Stimulated activated CD8-positive, alpha-beta memory T cell treated with anti-CD3 and anti-CD28 coated beads, Interleukin-4, amount 100 ng/mL, for 4 hours (primary cell): ENCODE data around the gene UGT1A7.
"Not testable (repeated sequence)": the region's sequence is repeated elsewhere in the genome, so short reads cannot be mapped to it uniquely, and the experiment has no call there.

ENCODE experiments used
- DNase-seq, 2 donors: peaks; one replicate each; pipeline ENCODE4 v3.0.0-alpha.2; 2020; ENCODE audit warnings: low read depth in 2 of 2, low spot score in 1 of 2

Gene UGT1A7

GRCh38 chr2:233681521-233682099 is at the start of gene UGT1A7:
Gene UGT1A7, plus strand, starts transcription at chr2:233681901. Its CDS starts 37 bp downstream, at chr2:233681938.
- DNase-seq = no peak

DNA sequence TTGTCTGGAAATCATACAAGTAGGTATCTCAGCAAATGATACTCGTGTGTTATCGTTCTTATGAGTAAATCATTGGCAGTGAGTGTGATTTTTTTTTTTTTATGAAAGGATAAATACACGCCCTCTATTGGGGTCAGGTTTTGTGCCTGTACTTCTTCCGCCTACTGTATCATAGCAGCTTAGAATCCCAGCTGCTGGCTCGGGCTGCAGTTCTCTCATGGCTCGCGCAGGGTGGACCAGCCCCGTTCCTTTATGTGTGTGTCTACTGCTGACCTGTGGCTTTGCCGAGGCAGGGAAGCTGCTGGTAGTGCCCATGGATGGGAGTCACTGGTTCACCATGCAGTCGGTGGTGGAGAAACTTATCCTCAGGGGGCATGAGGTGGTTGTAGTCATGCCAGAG is 45.4 kb upstream of the UGT1A7 start, which contains the start of gene UGT1A10:
UGT1A10 (plus strand) TSS at position 143 of the 400 bp plus-strand sequence; CDS start at position 218, 75 bp downstream.
- DNase-seq = not testable (repeated sequence)

- no peak for DNase-seq
Observed at GRCh38 chr2:233638836-233639235, 42.9 kb upstream of the UGT1A7 start.

DNA sequence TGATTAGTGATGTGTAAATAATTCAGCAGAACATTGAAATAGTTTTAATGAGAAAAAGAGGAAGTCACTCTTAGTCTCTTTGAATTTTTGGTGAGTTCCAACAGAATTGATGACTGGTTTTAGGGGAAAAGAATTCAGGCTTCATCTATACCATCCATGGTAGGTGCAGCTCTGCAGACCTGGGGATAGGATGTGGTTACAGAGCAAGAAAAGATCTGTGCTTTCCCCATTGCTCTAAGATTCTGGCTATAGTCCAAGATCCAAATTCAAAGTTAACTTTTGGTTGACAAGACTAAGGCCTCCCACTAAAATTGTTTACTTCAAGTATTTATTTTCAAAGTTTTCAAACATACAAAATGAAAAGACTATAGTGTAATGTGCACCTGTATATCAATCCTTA is 41.8 kb upstream of the UGT1A7 start:
- no peak for DNase-seq

DNA sequence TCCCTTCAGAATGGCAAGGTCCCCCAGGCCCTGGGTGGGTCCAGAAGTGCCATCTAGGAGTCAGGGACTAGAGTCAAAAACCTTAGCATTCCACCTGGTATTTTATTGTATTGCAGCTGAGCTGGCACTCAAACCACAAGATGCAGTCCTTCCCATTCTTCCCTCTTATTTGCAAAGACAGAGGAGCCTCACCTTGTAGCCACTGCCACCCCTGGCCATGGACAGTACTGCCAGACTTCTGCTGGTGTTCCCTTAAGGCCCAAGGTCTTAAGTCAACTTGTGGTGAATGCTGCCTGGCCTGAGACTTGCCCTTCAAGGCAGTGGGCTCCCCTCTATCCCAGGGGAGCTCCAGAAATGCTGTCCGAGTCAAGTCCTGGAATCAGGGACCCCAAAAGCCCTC is 38.6 kb upstream of the UGT1A7 start:
- no peak for DNase-seq

- not testable (repeated sequence) for DNase-seq
Observed at GRCh38 chr2:233646033-233646432, 35.7 kb upstream of the UGT1A7 start.

DNA sequence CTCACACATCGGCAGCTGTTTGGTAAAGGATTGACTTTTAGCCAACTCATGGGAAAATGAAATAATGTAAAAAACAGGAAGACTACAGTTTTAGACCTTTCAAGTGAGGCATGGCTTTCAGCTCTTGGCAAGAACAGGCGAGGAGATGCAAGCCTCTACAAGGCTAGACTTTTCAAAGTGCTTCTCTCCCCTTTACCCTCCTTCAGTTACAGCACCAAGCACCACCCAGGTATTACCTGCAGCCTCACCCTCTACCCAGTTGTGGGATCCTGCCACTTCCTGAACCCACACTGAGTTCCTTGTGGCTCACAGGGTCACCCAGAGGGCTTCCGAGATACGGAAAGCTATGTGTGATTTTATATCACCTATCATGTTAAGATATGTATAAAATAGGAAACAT is 30.7 kb upstream of the UGT1A7 start:
- DNase-seq = no peak

DNA sequence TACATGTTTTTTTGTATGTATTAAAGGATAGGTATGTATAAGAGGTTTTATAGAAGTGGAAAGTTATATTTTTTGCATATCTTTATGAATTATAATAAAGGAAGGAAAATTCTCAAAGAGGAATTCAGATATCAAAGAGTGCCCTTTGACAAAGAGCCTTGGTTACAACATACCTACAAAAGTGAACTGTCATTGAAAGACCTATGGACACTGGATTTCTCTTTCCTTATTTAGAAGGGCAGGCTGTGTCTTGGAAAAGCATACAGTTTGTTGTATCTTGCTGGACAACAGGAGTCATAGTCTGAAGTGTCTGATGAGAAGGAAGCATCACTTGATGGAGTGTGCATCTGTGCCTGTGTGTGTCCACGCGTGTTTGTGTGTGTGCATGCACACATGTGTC is 30.3 kb upstream of the UGT1A7 start:
- no peak for DNase-seq

GRCh38 chr2:233654501-233654900 is 27.2 kb upstream of the UGT1A7 start:
- no peak for DNase-seq

DNA sequence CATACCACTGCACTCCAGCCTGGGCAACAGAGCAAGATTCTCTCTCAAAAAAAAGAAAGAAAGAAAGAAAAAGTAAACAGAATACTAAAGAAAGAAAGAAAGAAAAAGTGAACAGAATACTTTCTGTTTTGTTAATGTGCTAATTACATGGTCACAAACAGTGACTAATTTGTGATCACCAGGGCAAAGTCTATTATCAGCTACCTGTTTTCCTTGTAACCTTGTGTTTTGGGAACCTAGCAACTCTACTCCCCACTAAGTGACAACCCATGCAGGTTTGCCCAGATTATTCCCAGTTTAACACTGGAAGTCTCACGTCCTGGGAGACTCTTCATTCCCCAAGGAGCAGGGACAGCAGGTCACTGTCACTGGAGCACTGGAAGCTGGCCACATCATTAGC is 26.7 kb upstream of the UGT1A7 start:
- no peak for DNase-seq

GRCh38 chr2:233655943-233656342 is 25.8 kb upstream of the UGT1A7 start:
- not testable (repeated sequence) for DNase-seq

GRCh38 chr2:233656443-233656842 is 25.3 kb upstream of the UGT1A7 start:
- no peak for DNase-seq

DNA sequence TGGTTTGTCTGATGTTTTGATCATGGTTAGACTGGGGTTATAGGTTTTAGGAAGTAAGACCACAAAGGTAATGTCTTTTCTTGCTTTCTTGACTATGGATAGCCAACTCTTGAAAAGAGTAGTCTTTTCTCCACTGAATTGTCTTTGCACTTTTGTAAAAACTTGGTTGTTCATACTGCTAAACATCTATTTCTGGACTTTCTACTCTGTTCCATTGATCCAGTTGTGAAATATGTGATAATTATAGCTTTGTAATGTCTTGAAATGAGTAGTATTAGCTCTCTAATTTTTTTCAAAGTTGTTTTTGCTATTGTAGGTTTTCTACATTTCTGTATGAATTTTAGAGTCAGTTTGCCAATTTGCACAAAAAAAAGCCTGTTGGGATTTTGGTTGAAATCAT is 23.1 kb upstream of the UGT1A7 start:
- DNase-seq = no peak

GRCh38 chr2:233663911-233664310 is 17.8 kb upstream of the UGT1A7 start:
- no peak for DNase-seq

DNA sequence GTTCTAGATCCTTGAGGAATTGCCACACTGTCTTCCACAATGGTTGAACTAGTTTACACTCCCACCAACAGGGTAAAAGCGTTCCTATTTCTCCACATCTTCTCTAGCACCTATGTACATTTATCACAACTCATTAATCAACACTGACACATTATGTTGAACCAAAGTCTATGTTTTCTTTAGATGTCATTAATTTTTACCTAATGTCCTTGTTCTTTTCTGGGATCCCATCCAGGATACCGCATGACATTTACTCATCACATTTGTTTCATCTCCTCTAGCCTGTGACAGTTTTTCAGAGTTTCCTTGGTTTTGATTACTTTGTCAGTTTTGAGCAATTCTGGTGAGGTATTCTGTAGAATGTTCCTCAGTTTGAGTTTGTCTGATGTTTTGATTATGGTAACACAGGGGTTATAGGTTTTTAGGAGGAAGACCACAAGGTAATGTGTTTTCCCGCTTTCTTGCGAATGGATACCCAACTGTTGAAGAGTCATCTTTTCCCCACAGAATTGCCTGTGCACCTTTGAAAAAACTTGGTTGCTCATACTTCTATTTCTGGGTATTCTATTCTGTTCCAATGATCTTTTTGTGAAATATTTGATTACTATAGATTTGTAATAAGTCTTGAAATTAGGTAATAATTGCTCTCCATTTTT is 13.0 kb upstream of the UGT1A7 start:
- DNase-seq = no peak

DNA sequence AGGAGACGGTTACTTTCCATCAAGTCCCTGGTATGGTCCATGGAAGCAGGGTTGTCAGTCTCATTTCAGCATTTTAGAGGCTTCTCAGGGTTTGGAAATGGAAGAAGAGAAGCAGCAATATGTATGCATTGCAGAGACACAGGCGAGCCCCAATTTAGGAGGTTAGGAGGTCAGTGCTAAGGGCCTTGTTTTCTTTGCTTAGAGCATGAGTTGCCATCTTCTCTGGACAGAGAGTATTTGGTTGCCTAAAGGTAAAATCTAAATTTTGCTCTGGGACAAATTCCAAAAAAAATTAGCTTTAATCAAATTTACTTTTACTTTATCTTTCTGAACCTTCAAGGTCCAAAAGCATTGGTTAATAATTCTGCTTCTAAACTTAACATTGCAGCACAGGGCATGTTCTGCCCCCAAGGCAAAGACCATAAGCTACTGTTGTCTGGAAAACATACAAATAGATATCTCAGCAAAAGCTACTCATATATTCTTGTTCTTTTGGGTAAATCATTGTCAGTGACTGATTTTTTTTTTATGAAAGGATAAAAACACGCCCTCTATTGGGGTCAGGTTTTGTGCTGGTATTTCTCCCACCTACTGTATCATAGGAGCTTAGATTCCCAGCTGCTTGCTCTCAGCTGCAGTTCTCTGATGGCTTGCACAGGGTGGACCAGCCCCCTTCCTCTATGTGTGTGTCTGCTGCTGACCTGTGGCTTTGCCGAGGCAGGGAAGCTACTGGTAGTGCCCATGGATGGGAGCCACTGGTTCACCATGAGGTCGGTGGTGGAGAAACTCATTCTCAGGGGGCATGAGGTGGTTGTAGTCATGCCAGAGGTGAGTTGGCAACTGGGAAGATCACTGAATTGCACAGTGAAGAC is 10.2 kb upstream of the UGT1A7 start, which contains the start of gene UGT1A9:
UGT1A9 (plus strand) TSS at position 609 of the 872 bp plus-strand sequence; CDS start at position 646, 37 bp downstream.
- no peak for DNase-seq

DNA sequence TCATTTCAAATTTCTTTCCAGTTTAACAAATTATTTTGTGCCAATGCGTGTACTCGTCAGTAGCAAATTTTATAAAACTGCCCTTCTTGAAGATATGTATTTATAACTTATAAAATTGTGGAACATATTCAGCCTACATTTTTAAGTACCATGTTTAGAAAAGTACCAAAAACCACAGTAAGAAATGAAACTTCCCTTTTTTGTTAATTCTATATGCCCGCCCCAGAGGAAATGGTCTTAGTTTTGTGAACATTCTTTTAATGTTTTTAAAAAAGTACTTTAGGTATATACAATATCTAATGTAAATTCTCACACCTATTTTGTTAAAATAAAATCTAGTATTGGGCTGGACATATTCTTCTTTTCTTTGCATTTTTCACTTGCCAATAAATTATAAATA is 8.8 kb upstream of the UGT1A7 start:
- no peak for DNase-seq

DNA sequence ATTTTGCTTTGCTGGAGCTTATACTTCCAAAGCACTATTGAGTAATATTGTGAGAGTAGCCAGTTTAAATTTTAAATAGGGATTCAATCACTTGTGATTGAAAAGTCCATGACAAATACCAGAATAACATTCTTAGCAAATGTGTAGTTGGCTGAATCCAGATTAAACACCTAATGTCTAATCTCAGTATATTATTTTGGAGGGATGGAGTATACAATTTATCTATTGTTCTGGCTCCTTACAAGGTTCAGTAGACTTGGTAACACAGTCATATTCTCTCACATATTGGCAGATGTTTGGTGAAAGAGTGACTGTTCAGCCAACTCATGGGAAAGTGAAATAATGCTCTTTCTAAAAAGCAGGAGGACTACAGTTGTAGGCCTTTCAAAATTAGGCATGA is 7.8 kb upstream of the UGT1A7 start:
- no peak for DNase-seq

- no peak for DNase-seq
Observed at GRCh38 chr2:233674314-233674713, 7.4 kb upstream of the UGT1A7 start.

- no peak for DNase-seq
Observed at GRCh38 chr2:233674995-233675394, 6.7 kb upstream of the UGT1A7 start.

- DNase-seq = no peak
Observed at GRCh38 chr2:233676046-233676445, 5.7 kb upstream of the UGT1A7 start.

DNA sequence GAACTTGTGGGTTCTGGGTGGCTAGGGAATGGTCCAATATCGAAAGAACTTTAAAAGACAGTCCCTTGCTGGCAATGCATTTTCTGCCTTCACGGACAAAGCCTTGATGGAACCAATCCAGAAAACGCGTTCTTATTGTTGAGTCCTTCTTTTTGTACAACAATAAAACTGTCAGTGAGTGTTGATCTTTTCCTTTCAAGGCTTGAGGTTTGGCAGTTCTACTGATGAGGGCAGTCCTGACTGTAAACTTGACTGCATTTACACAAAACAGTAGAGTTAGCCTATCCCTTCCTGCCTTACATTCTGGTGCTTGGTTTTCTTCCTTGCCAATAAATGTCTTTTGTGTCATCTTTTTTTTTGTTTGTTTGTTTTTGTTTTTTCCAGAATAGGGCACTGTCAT is 2.5 kb upstream of the UGT1A7 start:
- DNase-seq = no peak
